SU-DHL-6 (cell line): ENCODE data around the gene ACSL6.

ENCODE experiments used
- CTCF ChIP-seq: fragments of 200-600 bp; sonication (generic); IDR thresholded peaks from one replicate; pipeline ENCODE4 v1.5.1; 2017; ENCODE audit warnings: antibody characterized with exemption, mild to moderate bottlenecking, low read length, moderate library complexity; ENCODE audit not compliant: insufficient read depth, poor library complexity, severe bottlenecking
- EZH2phosphoT487 ChIP-seq: fragments of 200-600 bp; sonication (generic), shearing (Covaris generic); conservative IDR thresholded peaks from 2 replicates; pipeline ENCODE4 v1.6.1; 2018; ENCODE audit warnings: mild to moderate bottlenecking, antibody characterized with exemption, low read length, moderate library complexity, mixed read lengths

DNA sequence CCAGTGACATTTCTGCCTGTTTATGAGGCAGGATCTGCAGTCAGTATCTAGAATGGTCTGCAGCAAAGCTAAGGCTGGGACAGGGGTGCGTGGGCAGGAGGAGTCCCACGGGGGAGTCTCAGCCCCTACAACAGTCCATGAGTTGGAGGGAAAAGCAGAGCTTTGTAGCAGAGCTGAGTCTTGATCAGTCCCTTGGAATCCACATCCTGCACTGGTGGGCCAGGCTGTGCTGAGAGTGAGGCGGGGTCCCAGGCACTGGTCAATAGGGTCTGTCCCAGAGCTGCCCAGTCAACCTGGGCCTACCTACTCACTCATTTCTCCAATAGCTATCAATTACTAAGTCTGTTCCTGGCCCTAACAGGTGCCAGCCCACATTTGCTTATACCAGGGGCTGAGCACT is 5.9 kb downstream of the ACSL6 start:
- TF ChIP-seq CTCF (no peak), EZH2phosphoT487 (no peak)
